ENCODE data around the gene CILP2. TPM values are rescaled to one million over a fixed set of nuclear protein-coding genes. Genes with fewer than 3 reads are reported as not detected.

The CILP2 gene
- total and polyA plus RNA-seq, 2 of the 8 experiments (the other 6 are each of a cell fraction or from before 2014, with no cell fraction given) = 4.4 to 5.8 TPM

GRCh38 chr19:19533841-19534240, 4.2 kb upstream of the CILP2 start (continued):
- TF ChIP-seq SRF (IDR thresholded peaks at IDR 0.05; ENCODE audit: low read depth, low read length) (no peak), SP2 (IDR thresholded peaks at IDR 0.05; ENCODE audit: low read length) (no peak)

Data from H1 (cell line).